NCI-H187 (cell line): ENCODE measurements around the gene NOTCH2.
"Not testable (repeated sequence)": the region's sequence is repeated elsewhere in the genome, so short reads cannot be mapped to it uniquely, and the experiment has no call there.

Experiments
- DNase-seq, 2 experiments: peaks; one replicate each; lab custom pipeline; 2025; lab: John Stamatoyannopoulos, UW

NOTCH2 gene

GRCh38 chr1:120068683-120069066 is 787 bp downstream of the NOTCH2 start:
- DNase-seq, result not testable (repeated sequence)

- DNase-seq, result not testable (repeated sequence)
Measured at GRCh38 chr1:120048208-120048607, 21.3 kb downstream of the NOTCH2 start.

GRCh38 chr1:120041771-120042170 is 27.7 kb downstream of the NOTCH2 start:
- not testable (repeated sequence) for DNase-seq

GRCh38 chr1:120032253-120032652 is 37.2 kb downstream of the NOTCH2 start:
- DNase-seq, result not testable (repeated sequence)

- DNase-seq, result not testable (repeated sequence)
Measured at GRCh38 chr1:120023791-120024190, 45.7 kb downstream of the NOTCH2 start.

GRCh38 chr1:120014978-120015377 is 54.5 kb downstream of the NOTCH2 start:
- not testable (repeated sequence) for DNase-seq

- DNase-seq, result not testable (repeated sequence)
Measured at GRCh38 chr1:120008320-120008719, 61.1 kb downstream of the NOTCH2 start.

- DNase-seq, result not testable (repeated sequence)
Measured at GRCh38 chr1:120007850-120008249, 61.6 kb downstream of the NOTCH2 start.

- not testable (repeated sequence) for DNase-seq
Measured at GRCh38 chr1:120001035-120001434, 68.4 kb downstream of the NOTCH2 start.

GRCh38 chr1:119996731-119997312 is 72.6 kb downstream of the NOTCH2 start:
- DNase-seq, result not testable (repeated sequence)

GRCh38 chr1:119995975-119996374 is 73.5 kb downstream of the NOTCH2 start:
- not testable (repeated sequence) for DNase-seq

GRCh38 chr1:119988306-119989062 is 81.0 kb downstream of the NOTCH2 start:
- DNase-seq, result no peak

- DNase-seq, result no peak
Measured at GRCh38 chr1:119987686-119988085, 81.8 kb downstream of the NOTCH2 start.

- DNase-seq, result no peak
Measured at GRCh38 chr1:119987112-119987511, 82.3 kb downstream of the NOTCH2 start.

- DNase-seq, result no peak
Measured at GRCh38 chr1:119986007-119986497, 83.4 kb downstream of the NOTCH2 start.

- DNase-seq, result no peak
Measured at GRCh38 chr1:119984771-119985170, 84.7 kb downstream of the NOTCH2 start.

- DNase-seq, result no peak
Measured at GRCh38 chr1:119981986-119982815, 87.3 kb downstream of the NOTCH2 start.

- no peak for DNase-seq
Measured at GRCh38 chr1:119981496-119981895, 88.0 kb downstream of the NOTCH2 start.

- peak; percentile 44 to 72 for DNase-seq
Measured at GRCh38 chr1:119978018-119978505, 91.4 kb downstream of the NOTCH2 start.

GRCh38 chr1:119977113-119977736 is 92.2 kb downstream of the NOTCH2 start:
- not testable (repeated sequence) for DNase-seq

GRCh38 chr1:119975582-119976254 is 93.7 kb downstream of the NOTCH2 start:
- DNase-seq, result not testable (repeated sequence)
